Measurements from ENCODE around the gene CBX4.

GRCh38 chr17:79829004-79829403, 10.2 kb downstream of the CBX4 start:
- TF ChIP-seq CTCF (IDR thresholded peaks at IDR 0.05): no peak
- TF ChIP-seq POLR2A (IDR thresholded peaks at IDR 0.05): peak in 1 of 2 donors; percentile 39

Data from thyroid gland (tissue), 4 donors.